Naive thymus-derived CD4-positive, alpha-beta T cell (primary cell): ENCODE data around the gene GRAMD1B. TPM values are rescaled to one million over a fixed set of nuclear protein-coding genes. Genes with fewer than 3 reads are reported as not detected.

ENCODE experiments used
- ATAC-seq: fragments of 150-1000 bp; cut with Tn5 transposase; 2 replicates; pipeline ENCODE4 v1.10.0; 2021; ENCODE audit warnings: mild to moderate bottlenecking, moderate library complexity
- CTCF ChIA-PET: fragments of 350-600 bp; sonication (Branson Sonifier 250); formaldehyde crosslinking; loops from one replicate; lab custom pipeline; 2021; ENCODE audit warnings: antibody characterized with exemption; lab: Charles Lee
- POLR2A ChIA-PET: fragments of 350-600 bp; sonication (Branson Sonifier 250); formaldehyde crosslinking; loops from one replicate; lab custom pipeline; 2021; ENCODE audit warnings: antibody characterized with exemption, inconsistent platforms; lab: Charles Lee
- DNase-seq, 9 donors: peaks; one replicate each; pipeline versions ENCODE4 v3.0.0 to v3.0.0-alpha.2; 2020 to 2022; ENCODE audit warnings: mixed read lengths in 1 of 9
- H3K27ac ChIP-seq: one replicate; pipeline ENCODE4 v1.7.0; 2013; ENCODE audit warnings: mild to moderate bottlenecking, low read depth, low read length, moderate library complexity
- H3K27me3 ChIP-seq, 2 donors: one replicate each; pipeline ENCODE4 v1.7.0; 2013; ENCODE audit warnings: low read length in 2 of 2, mild to moderate bottlenecking in 2 of 2, moderate library complexity in 2 of 2; ENCODE audit not compliant: control insufficient read depth in 2 of 2, insufficient read depth in 2 of 2
- H3K36me3 ChIP-seq, 3 experiments: 1 replicate in 2 of 3; 2 replicates in 1 of 3; pipeline ENCODE4 v1.7.0; 2013; ENCODE audit warnings: low read length in 3 of 3, mild to moderate bottlenecking in 3 of 3, moderate library complexity in 1 of 3; ENCODE audit not compliant: insufficient read depth in 3 of 3, control insufficient read depth in 2 of 3
- H3K4me1 ChIP-seq, 2 donors: one replicate each; pipeline ENCODE4 v1.7.0; 2013; ENCODE audit warnings: low read length in 2 of 2, mild to moderate bottlenecking in 2 of 2, moderate library complexity in 1 of 2; ENCODE audit not compliant: control insufficient read depth in 2 of 2, insufficient read depth in 2 of 2
- H3K4me3 ChIP-seq: 2 replicates; pipeline ENCODE4 v1.7.0; 2013; ENCODE audit warnings: mild to moderate bottlenecking, low read length
- H3K9me3 ChIP-seq, 3 experiments: 1 replicate in 2 of 3; 2 replicates in 1 of 3; pipeline ENCODE4 v1.7.0; 2013; ENCODE audit warnings: low read length in 3 of 3; ENCODE audit not compliant: control insufficient read depth in 2 of 3
- H3K27ac Mint-ChIP-seq, 9 donors: one replicate each; pipeline ENCODE4 v1.8.0; 2020 to 2022; ENCODE audit warnings: mixed read lengths in 9 of 9, mild to moderate bottlenecking in 8 of 9, moderate library complexity in 5 of 9, inconsistent platforms in 2 of 9
- H3K27me3 Mint-ChIP-seq, 5 donors: one replicate each; pipeline ENCODE4 v1.8.0; 2021 to 2022; ENCODE audit warnings: mixed read lengths in 5 of 5, mild to moderate bottlenecking in 1 of 5
- H3K36me3 Mint-ChIP-seq, 5 donors: one replicate each; pipeline ENCODE4 v1.8.0; 2020 to 2022; ENCODE audit warnings: mixed read lengths in 5 of 5, mild to moderate bottlenecking in 3 of 5, inconsistent platforms in 1 of 5
- H3K4me1 Mint-ChIP-seq, 7 donors: one replicate each; pipeline ENCODE4 v1.8.0; 2020 to 2022; ENCODE audit warnings: mixed read lengths in 7 of 7, mild to moderate bottlenecking in 3 of 7, inconsistent platforms in 1 of 7
- H3K4me3 Mint-ChIP-seq, 10 donors: one replicate each; pipeline ENCODE4 v1.8.0; 2020 to 2022; ENCODE audit warnings: mild to moderate bottlenecking in 10 of 10, mixed read lengths in 10 of 10, moderate library complexity in 6 of 10, inconsistent platforms in 2 of 10
- H3K9me3 Mint-ChIP-seq, 11 donors: one replicate each; pipeline ENCODE4 v1.8.0; 2020 to 2022; ENCODE audit warnings: mixed read lengths in 11 of 11, mild to moderate bottlenecking in 4 of 11, inconsistent platforms in 1 of 11, moderate library complexity in 1 of 11
- intact Hi-C, 2 donors: fragments of 100-400 bp; cut with micrococcal nuclease; formaldehyde crosslinking; loops; one replicate each; pipeline ENCODE4 v1.15.1; 2023
- polyA plus RNA-seq, 2 donors: library from polyadenylated mRNA; unstranded; fragments of 300-500 nt; fragmentation: Illumina TruSeq; gene quantifications; one replicate each; pipeline ENCODE4 v1.2.3, GENCODE V29; 2021
- total RNA-seq, 6 experiments: library from RNA in 5 of 6; stranded (reverse) in 5 of 6; gene quantifications; 1 replicate in 5 of 6; 2 replicates in 1 of 6; pipeline ENCODE4 v1.2.3 and lab custom pipeline; 2021 to 2026

GRAMD1B gene
- total and polyA plus RNA-seq, 7 experiments from 2014 or later, result 1.7 to 88.9 (median 10.0) TPM

DNA sequence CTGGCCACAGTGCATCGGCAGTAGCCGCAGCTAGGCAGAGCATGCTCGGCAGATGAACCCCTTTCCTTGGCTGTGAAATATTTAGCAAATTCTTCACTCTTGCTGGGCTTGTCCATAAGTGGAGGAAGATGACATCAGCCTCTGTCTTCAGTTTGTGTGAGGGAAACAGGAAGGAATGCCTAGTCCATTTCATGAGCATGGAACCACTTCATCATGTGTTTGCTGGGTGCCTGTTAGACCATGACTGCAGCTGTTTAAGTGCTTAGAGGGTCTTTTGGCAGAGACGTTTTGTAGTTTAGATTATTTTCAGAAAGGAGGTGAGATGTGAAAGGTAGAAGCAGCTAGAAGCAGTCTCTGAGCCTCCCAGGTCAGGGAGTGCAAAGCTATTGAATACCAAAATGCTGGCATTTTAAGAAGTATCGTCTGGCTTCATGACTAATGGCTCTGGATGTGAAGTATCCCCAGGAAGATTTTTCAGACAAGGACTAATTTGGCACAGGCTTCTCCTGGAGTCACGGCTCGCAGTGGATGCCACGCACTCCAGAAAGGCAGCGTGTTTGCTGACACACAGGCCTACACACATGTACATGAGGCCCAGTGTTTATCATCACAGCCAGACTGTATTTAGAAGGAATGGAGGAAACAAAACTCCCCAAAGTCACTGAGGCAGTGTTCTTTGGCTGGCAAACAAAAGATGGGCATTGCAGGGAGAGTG, 43.1 kb upstream of the GRAMD1B start:
- ChIA-PET POLR2A (no interaction called here), CTCF (no interaction called here)
- Histone ChIP-seq H3K27me3 (no peaks in the 10 kb centered on the region), H3K27ac (no peak overlapping the region), H3K9me3 (no peaks in the 10 kb centered on the region), H3K4me3 (no peak overlapping the region), H3K36me3 (no peaks in the 10 kb centered on the region), H3K4me1 (peaks cover 0 to 6% of the 10 kb centered on the region in 2 donors)
- Mint-ChIP-seq H3K4me3 (no peak overlapping the region), H3K9me3 (no peaks in the 10 kb centered on the region), H3K36me3 (peaks cover 0 to 18% (median 0%) of the 10 kb centered on the region in 5 donors), H3K4me1 (peaks cover 0 to 12% (median 3%) of the 10 kb centered on the region in 7 donors), H3K27me3 (peaks cover 0 to 3% (median 0%) of the 10 kb centered on the region in 5 donors), H3K27ac (no peak overlapping the region)
- ATAC-seq (no peak), DNase-seq (no peak)
- intact Hi-C loops, result loop anchor here in 1 of 2 donors (10.0 kb wide), 1 partner anchor 322 kb away; the partner anchor contains the start of gene HSPA8

DNA sequence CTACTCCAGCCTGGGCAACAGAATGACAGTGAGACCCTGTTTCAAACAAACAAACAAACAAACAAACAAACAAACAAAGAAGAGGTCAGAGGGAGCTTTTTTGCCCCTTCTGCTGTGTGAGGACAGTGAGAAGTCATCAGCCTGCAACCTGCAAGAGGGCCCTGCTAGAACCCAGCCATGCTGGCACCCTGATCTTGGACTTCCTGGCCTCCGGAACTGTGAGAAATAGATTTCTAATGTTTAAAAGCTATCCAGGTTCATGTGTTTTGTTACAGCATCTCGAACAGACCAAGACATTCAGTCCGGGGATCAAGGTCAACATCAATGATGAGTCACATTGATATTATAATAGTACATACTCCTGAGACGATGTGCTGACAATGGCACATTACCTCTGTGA, 41.4 kb upstream of the GRAMD1B start:
- no peak for DNase-seq
- ChIA-PET POLR2A (no interaction called here), CTCF (no interaction called here)
- intact Hi-C loops, result loop anchor here in 1 of 2 donors (10.0 kb wide), 1 partner anchor 324 kb away; the partner anchor contains the start of gene HSPA8
- H3K9me3 Mint-ChIP-seq, result no peaks in the 10 kb centered on the region
- H3K36me3 Mint-ChIP-seq, result peaks cover 0 to 17% (median 0%) of the 10 kb centered on the region in 5 donors
- no peak overlapping the region for H3K27ac Mint-ChIP-seq
- Histone ChIP-seq H3K9me3 (no peaks in the 10 kb centered on the region), H3K4me1 (no peaks in the 10 kb centered on the region), H3K36me3 (no peaks in the 10 kb centered on the region), H3K4me3 (no peak overlapping the region), H3K27ac (no peak overlapping the region), H3K27me3 (no peaks in the 10 kb centered on the region)
- no peak for ATAC-seq
- H3K4me3 Mint-ChIP-seq, result no peak overlapping the region
- H3K4me1 Mint-ChIP-seq, result peaks cover 0 to 29% (median 0%) of the 10 kb centered on the region in 7 donors
- H3K27me3 Mint-ChIP-seq, result peaks cover 0 to 3% (median 0%) of the 10 kb centered on the region in 5 donors

DNA sequence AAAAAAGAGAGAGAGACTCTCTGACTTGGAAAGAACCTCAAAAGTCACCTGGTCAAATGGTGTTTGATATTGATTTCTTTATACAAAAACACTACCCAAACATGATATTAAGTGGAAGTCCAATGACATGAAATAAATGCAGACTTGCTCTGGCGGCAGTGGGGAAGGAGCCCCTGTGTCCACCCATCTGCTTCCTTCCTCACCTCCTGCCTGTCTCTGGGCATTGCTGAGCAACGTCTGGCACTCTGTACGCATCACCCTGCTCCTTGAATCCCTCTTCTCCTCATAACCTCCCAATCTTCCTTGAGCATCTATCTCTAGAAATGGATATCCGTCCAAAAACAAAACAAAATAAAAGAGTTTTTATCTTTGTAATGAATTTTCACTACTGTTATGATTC, 39.9 kb upstream of the GRAMD1B start:
- CTCF ChIA-PET, result no interaction called here
- intact Hi-C loops, result no loop called here
- POLR2A ChIA-PET, result no interaction called here
- Mint-ChIP-seq H3K4me3 (no peak overlapping the region), H3K36me3 (peaks cover 0 to 25% (median 0%) of the 10 kb centered on the region in 5 donors), H3K4me1 (peaks cover 0 to 38% (median 0%) of the 10 kb centered on the region in 7 donors), H3K9me3 (no peaks in the 10 kb centered on the region), H3K27me3 (peaks cover 0 to 7% (median 0%) of the 10 kb centered on the region in 5 donors), H3K27ac (no peak overlapping the region)
- Histone ChIP-seq H3K4me3 (no peak overlapping the region), H3K27me3 (no peaks in the 10 kb centered on the region), H3K36me3 (no peaks in the 10 kb centered on the region), H3K27ac (no peak overlapping the region), H3K4me1 (no peaks in the 10 kb centered on the region), H3K9me3 (no peaks in the 10 kb centered on the region)
- ATAC-seq (no peak), DNase-seq (no peak)

DNA sequence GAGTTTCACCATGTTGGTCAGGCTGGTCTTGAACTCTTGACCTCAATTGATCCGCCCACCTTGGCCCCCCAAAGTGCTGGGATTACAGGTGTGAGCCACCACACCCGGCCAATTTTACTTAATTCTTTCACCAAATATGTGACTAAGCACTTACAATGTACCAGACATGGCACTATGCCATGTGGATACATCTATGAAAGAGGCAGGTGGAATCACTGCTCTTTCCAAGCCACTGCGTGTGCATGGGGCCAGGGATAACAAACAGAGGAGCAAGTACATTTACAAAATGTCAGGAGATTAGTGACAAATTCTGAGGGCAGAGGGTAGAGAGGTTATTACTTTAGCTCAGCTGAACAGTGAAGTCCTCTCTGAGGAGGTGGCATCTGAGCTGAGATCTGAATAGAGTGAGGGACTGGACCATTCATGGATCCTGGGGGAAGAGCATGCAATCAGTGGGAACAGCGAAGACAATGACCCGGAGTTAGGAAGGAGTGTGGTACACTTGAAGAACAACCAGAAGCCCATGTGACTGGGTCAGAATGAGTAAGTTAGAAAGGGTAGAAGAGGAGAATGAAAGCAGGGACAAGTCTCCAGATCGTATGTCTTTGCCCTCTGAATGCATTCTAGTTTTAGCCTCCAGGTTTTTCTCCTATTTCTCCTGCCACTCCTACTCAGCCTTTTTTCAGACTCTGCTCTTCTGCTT, 38.3 kb upstream of the GRAMD1B start:
- H3K4me1 Mint-ChIP-seq, result peaks cover 0 to 52% (median 0%) of the 10 kb centered on the region in 7 donors
- intact Hi-C loops, result loop anchor here in 1 of 2 donors (1.0 kb wide), 1 partner anchor 9 kb away; no protein-coding TSS in a partner anchor
- peak overlapping the region in 1 of 9 donors; percentile 2 for H3K27ac Mint-ChIP-seq

DNA sequence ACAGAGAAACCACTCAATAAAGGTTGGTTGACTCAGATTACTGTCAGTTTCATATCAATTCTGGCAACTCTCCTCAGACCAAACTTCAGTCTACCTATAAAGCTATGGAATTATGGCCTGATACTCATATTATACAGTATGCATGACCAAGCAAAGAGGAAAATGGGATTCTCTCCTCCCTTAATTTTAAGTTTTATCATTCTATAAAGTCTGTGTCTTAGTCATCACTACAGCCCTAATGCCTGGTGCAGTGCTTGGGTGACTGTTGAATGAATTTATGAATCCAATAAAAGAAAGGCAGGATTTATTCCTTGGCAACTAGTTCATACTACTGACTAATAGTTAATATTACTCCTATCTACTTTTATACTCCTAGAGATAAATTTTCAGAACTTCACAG, 37.6 kb upstream of the GRAMD1B start:
- no peaks in the 10 kb centered on the region for H3K9me3 ChIP-seq

More for the DNA sequence above, 38.3 kb upstream of the GRAMD1B start:
- CTCF ChIA-PET, result no interaction called here
- H3K27me3 ChIP-seq, result no peaks in the 10 kb centered on the region
- H3K4me1 ChIP-seq, result no peaks in the 10 kb centered on the region
- no peak overlapping the region for H3K4me3 ChIP-seq
- DNase-seq (no peak), ATAC-seq (no peak)
- POLR2A ChIA-PET, result no interaction called here
- peak overlapping the region in 1 of 10 donors; percentile 24 for H3K4me3 Mint-ChIP-seq
- H3K9me3 ChIP-seq, result no peaks in the 10 kb centered on the region
- peaks cover 0 to 30% (median 0%) of the 10 kb centered on the region in 5 donors for H3K36me3 Mint-ChIP-seq
- H3K36me3 ChIP-seq, result no peaks in the 10 kb centered on the region
- peaks cover 0 to 7% (median 0%) of the 10 kb centered on the region in 5 donors for H3K27me3 Mint-ChIP-seq
- H3K9me3 Mint-ChIP-seq, result no peaks in the 10 kb centered on the region
- no peak overlapping the region for H3K27ac ChIP-seq

DNA sequence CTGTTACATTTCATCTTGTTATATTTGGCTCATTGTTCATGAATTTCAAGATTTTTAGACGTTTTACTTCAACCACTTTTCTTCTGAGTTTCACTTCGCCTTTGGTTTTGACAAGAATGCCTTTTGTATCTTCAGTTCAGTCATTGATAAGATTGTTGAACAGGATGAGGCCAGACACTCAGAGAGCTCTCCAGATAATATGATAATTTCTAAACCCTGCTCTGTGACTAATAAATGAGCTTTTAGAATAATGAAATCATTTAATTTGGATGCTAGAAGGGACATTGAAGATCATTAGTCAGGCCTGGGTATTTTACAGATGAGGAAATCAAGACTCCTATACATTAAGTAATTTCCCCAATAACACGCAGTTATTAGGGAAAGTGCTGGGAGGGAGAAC, 37.2 kb upstream of the GRAMD1B start:
- no peaks in the 10 kb centered on the region for H3K9me3 ChIP-seq
- Mint-ChIP-seq H3K4me1 (peaks cover 0 to 53% (median 0%) of the 10 kb centered on the region in 7 donors), H3K36me3 (peaks cover 0 to 32% (median 0%) of the 10 kb centered on the region in 5 donors), H3K27me3 (peaks cover 0 to 7% (median 2%) of the 10 kb centered on the region in 5 donors), H3K27ac (peak overlapping the region in 1 of 9 donors; percentile 67), H3K9me3 (no peaks in the 10 kb centered on the region), H3K4me3 (peak overlapping the region in 1 of 10 donors; percentile 21)
- H3K36me3 ChIP-seq, result no peaks in the 10 kb centered on the region
- H3K27me3 ChIP-seq, result no peaks in the 10 kb centered on the region
- POLR2A ChIA-PET, result no interaction called here
- H3K27ac ChIP-seq, result no peak overlapping the region
- no peak overlapping the region for H3K4me3 ChIP-seq
- no peak for DNase-seq
- CTCF ChIA-PET, result no interaction called here
- intact Hi-C loops, result loop anchor here in 1 of 2 donors (1.0 kb wide), 1 partner anchor 11 kb away; no protein-coding TSS in a partner anchor
- ATAC-seq, result no peak
- H3K4me1 ChIP-seq, result no peaks in the 10 kb centered on the region

More for the DNA sequence above, 37.6 kb upstream of the GRAMD1B start:
- Mint-ChIP-seq H3K27ac (peak overlapping the region in 1 of 9 donors; percentile 67), H3K4me1 (peaks cover 0 to 52% (median 0%) of the 10 kb centered on the region in 7 donors), H3K9me3 (no peaks in the 10 kb centered on the region), H3K4me3 (peak overlapping the region in 1 of 10 donors; percentile 24), H3K27me3 (peaks cover 0 to 7% (median 0%) of the 10 kb centered on the region in 5 donors), H3K36me3 (peaks cover 0 to 30% (median 0%) of the 10 kb centered on the region in 5 donors)
- intact Hi-C loops, result loop anchor here in 1 of 2 donors (1.0 kb wide), 1 partner anchor 10 kb away; no protein-coding TSS in a partner anchor
- no peak overlapping the region for H3K4me3 ChIP-seq
- H3K27ac ChIP-seq, result no peak overlapping the region
- ATAC-seq (no peak), DNase-seq (no peak)
- CTCF ChIA-PET, result no interaction called here
- no peaks in the 10 kb centered on the region for H3K27me3 ChIP-seq
- no peaks in the 10 kb centered on the region for H3K4me1 ChIP-seq
- no peaks in the 10 kb centered on the region for H3K36me3 ChIP-seq
- POLR2A ChIA-PET, result no interaction called here
